CD4-positive, alpha-beta T cell treated with Interferon alpha-2 for 1 hour (primary cell): Measurements from ENCODE around the gene MSGN1.

ENCODE experiments used
- DNase-seq, 2 donors: peaks; one replicate each; pipeline ENCODE4 v3.0.0-alpha.2; 2020 to 2022

The MSGN1 gene

GRCh38 chr2:17850151-17850550 is 33.9 kb downstream of the MSGN1 start:
- no peak for DNase-seq

GRCh38 chr2:17851731-17852585 is 35.7 kb downstream of the MSGN1 start:
- DNase-seq, result peak in 1 of 2 donors; percentile 1

GRCh38 chr2:17853799-17854198 is 37.5 kb downstream of the MSGN1 start:
- no peak for DNase-seq

- no peak for DNase-seq
Measured at GRCh38 chr2:17857021-17857420, 40.8 kb downstream of the MSGN1 start.

GRCh38 chr2:17858064-17858463 is 41.8 kb downstream of the MSGN1 start:
- DNase-seq, result no peak

GRCh38 chr2:17863539-17863938 is 47.3 kb downstream of the MSGN1 start:
- DNase-seq, result no peak

- no peak for DNase-seq
Measured at GRCh38 chr2:17864676-17865075, 48.4 kb downstream of the MSGN1 start.

GRCh38 chr2:17867133-17867532 is 50.9 kb downstream of the MSGN1 start:
- no peak for DNase-seq
